ENCODE measurements around the gene CACNG1. TPM values are rescaled to one million over a fixed set of nuclear protein-coding genes. Genes with fewer than 3 reads are reported as not detected.
"Not testable (repeated sequence)": the region's sequence is repeated elsewhere in the genome, so short reads cannot be mapped to it uniquely, and the experiment has no call there.

The CACNG1 gene
- total RNA-seq, 2 experiments from 2014 or later, result not detected

DNA sequence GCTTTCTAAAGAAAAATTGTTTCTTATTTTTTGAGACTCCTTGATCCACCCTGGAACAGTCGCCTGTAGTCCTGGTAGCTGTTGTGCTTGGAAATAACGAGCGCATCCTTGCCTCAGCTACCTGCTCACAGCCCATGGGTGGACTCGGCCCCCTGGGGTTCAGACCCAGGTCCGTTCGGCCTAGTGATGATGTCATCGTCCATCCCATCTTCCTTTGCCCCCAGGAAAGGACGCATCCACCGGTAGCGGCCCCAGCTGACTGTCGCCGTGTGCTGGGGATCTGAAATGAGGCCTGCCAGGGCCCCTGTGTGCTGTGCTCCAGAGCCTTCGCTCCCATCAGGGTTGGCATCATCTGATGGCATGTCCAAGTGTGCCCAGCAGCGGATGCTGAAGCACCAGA lies 12.0 kb upstream of the CACNG1 start:
- Mint-ChIP-seq H3K27me3 (ENCODE audit: low read depth) (no peaks in the 10 kb centered on the region), H3K36me3 (ENCODE audit: low read depth) (no peaks in the 10 kb centered on the region), H3K4me3 (no peak overlapping the region), H3K9me3 (ENCODE audit: insufficient read depth) (no peaks in the 10 kb centered on the region), H3K4me1 (ENCODE audit: low read depth) (no peaks in the 10 kb centered on the region), H3K27ac (no peak overlapping the region)
- ATAC-seq, result no peak
- ChIA-PET CTCF (no interaction called here), POLR2A (no interaction called here)
- no peak for DNase-seq

DNA sequence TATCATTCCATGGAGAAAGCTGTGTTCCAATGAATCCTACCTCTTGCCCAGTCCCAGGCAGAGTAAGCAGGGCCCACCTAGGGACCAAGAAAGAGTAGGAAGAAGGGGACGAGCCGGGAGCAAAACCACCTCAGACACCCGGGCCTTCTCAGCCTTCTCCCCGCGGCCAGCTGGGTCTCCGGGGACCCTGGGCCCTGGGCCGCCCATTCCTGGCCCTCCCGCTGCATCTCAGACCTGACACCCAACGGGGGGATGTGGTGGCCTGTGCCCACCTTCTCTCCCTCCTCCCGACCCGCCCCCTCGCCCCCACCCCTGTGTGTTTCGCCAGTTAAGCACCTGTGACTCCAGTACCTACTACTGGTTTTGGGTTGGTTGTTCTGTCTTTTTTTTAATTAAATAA lies 11.4 kb upstream of the CACNG1 start:
- H3K27me3 Mint-ChIP-seq (ENCODE audit: low read depth), result no peaks in the 10 kb centered on the region
- CTCF ChIA-PET, result no interaction called here
- H3K4me3 Mint-ChIP-seq, result no peak overlapping the region
- ATAC-seq, result no peak
- no peak overlapping the region for H3K27ac Mint-ChIP-seq
- no peaks in the 10 kb centered on the region for H3K4me1 Mint-ChIP-seq (ENCODE audit: low read depth)
- no peak for DNase-seq
- no peaks in the 10 kb centered on the region for H3K9me3 Mint-ChIP-seq (ENCODE audit: insufficient read depth)
- POLR2A ChIA-PET, result no interaction called here
- no peaks in the 10 kb centered on the region for H3K36me3 Mint-ChIP-seq (ENCODE audit: low read depth)

GRCh38 chr17:67033613-67034012 lies 10.7 kb upstream of the CACNG1 start:
- H3K36me3 Mint-ChIP-seq (ENCODE audit: low read depth), result no peaks in the 10 kb centered on the region
- no peak for ATAC-seq
- no peak overlapping the region for H3K27ac Mint-ChIP-seq
- ChIA-PET POLR2A (no interaction called here), CTCF (no interaction called here)
- no peak overlapping the region for H3K4me3 Mint-ChIP-seq
- DNase-seq, result no peak
- no peaks in the 10 kb centered on the region for H3K9me3 Mint-ChIP-seq (ENCODE audit: insufficient read depth)
- H3K27me3 Mint-ChIP-seq (ENCODE audit: low read depth), result no peaks in the 10 kb centered on the region
- H3K4me1 Mint-ChIP-seq (ENCODE audit: low read depth), result no peaks in the 10 kb centered on the region

GRCh38 chr17:67035131-67036083 lies 8.9 kb upstream of the CACNG1 start:
- Mint-ChIP-seq H3K4me3 (no peak overlapping the region), H3K27ac (no peak overlapping the region), H3K9me3 (ENCODE audit: insufficient read depth) (no peaks in the 10 kb centered on the region), H3K27me3 (ENCODE audit: low read depth) (no peaks in the 10 kb centered on the region), H3K36me3 (ENCODE audit: low read depth) (no peaks in the 10 kb centered on the region), H3K4me1 (ENCODE audit: low read depth) (no peaks in the 10 kb centered on the region)
- ATAC-seq (no peak), DNase-seq (no peak)
- ChIA-PET CTCF (interaction anchor here (0.6 kb wide), 1 partner anchor 1778 kb away, joined by 3 read pairs; no protein-coding TSS in a partner anchor), POLR2A (no interaction called here)

DNA sequence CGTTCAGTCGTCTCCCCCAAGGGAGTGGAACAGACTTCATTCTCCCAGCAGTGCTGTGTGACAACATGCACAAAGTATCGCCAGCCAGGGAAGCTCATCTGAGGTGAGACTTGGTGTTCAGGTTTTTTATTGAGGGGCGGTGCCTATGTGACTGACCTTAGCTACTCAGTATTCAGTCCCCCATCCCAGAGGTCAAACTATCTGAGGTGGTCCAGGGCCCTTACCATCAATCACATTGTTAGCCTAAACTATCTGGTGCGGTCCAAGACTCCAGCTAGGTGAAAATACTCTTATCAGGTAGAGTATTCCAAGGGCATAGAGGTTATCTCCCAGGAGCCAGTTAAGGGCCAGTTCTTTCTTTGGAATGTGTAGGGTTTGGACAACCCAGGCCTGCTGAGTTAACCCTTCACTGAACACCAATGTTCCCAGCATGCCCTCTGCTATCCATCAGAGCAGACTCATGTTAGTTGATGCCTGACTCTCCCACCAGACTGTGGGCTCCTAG lies 5.4 kb upstream of the CACNG1 start:
- H3K4me1 Mint-ChIP-seq (ENCODE audit: low read depth), result no peaks in the 10 kb centered on the region
- no peak for ATAC-seq
- no peaks in the 10 kb centered on the region for H3K36me3 Mint-ChIP-seq (ENCODE audit: low read depth)
- H3K9me3 Mint-ChIP-seq (ENCODE audit: insufficient read depth), result no peaks in the 10 kb centered on the region
- DNase-seq, result no peak
- no peak overlapping the region for H3K4me3 Mint-ChIP-seq
- H3K27me3 Mint-ChIP-seq (ENCODE audit: low read depth), result no peaks in the 10 kb centered on the region
- ChIA-PET CTCF (no interaction called here), POLR2A (no interaction called here)
- no peak overlapping the region for H3K27ac Mint-ChIP-seq

GRCh38 chr17:67040652-67041051 lies 3.7 kb upstream of the CACNG1 start:
- Mint-ChIP-seq H3K36me3 (ENCODE audit: low read depth) (no peaks in the 10 kb centered on the region), H3K27ac (no peak overlapping the region), H3K4me3 (no peak overlapping the region), H3K4me1 (ENCODE audit: low read depth) (no peaks in the 10 kb centered on the region), H3K9me3 (ENCODE audit: insufficient read depth) (no peaks in the 10 kb centered on the region), H3K27me3 (ENCODE audit: low read depth) (no peaks in the 10 kb centered on the region)
- POLR2A ChIA-PET, result interaction anchor here (1.0 kb wide), 1 partner anchor 41 kb away, joined by 3 read pairs; no protein-coding TSS in a partner anchor
- CTCF ChIA-PET, result no interaction called here
- ATAC-seq, result no peak
- no peak for DNase-seq

DNA sequence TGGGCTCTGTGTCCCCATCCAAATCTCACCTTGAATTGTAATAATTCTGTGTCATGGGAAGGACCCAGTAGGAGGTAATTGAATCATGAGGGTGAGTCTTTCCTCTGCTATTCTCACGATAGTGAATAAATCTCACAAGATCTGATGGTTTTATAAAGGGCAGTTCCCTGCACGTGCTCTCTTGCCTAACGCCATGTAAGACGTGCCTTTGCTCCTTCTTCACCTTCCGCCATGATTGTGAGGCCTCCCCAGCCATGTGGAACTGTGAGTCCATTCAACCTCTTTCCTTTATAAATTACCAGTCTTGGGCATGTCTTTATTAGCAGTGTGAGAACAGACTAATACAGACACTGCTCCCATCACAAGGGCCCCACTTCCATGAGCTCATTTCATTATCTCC lies 3.2 kb upstream of the CACNG1 start:
- H3K4me1 Mint-ChIP-seq (ENCODE audit: low read depth); DNase-seq; H3K36me3 Mint-ChIP-seq (ENCODE audit: low read depth); H3K9me3 Mint-ChIP-seq (ENCODE audit: insufficient read depth); H3K4me3 Mint-ChIP-seq; H3K27me3 Mint-ChIP-seq (ENCODE audit: low read depth); H3K27ac Mint-ChIP-seq; ATAC-seq; CTCF ChIA-PET: not testable (repeated sequence)
- POLR2A ChIA-PET, result interaction anchor here (1.0 kb wide), 1 partner anchor 41 kb away, joined by 3 read pairs; no protein-coding TSS in a partner anchor

- Mint-ChIP-seq H3K27me3 (ENCODE audit: low read depth) (no peaks in the 10 kb centered on the region), H3K4me3 (no peak overlapping the region), H3K36me3 (ENCODE audit: low read depth) (no peaks in the 10 kb centered on the region), H3K9me3 (ENCODE audit: insufficient read depth) (no peaks in the 10 kb centered on the region), H3K4me1 (ENCODE audit: low read depth) (no peaks in the 10 kb centered on the region), H3K27ac (no peak overlapping the region)
- DNase-seq (no peak), ATAC-seq (no peak)
- CTCF ChIA-PET, result no interaction called here
- POLR2A ChIA-PET, result interaction anchor here (1.0 kb wide), 1 partner anchor 40 kb away, joined by 3 read pairs; no protein-coding TSS in a partner anchor
Observed at GRCh38 chr17:67041531-67041930, 2.8 kb upstream of the CACNG1 start.

DNA sequence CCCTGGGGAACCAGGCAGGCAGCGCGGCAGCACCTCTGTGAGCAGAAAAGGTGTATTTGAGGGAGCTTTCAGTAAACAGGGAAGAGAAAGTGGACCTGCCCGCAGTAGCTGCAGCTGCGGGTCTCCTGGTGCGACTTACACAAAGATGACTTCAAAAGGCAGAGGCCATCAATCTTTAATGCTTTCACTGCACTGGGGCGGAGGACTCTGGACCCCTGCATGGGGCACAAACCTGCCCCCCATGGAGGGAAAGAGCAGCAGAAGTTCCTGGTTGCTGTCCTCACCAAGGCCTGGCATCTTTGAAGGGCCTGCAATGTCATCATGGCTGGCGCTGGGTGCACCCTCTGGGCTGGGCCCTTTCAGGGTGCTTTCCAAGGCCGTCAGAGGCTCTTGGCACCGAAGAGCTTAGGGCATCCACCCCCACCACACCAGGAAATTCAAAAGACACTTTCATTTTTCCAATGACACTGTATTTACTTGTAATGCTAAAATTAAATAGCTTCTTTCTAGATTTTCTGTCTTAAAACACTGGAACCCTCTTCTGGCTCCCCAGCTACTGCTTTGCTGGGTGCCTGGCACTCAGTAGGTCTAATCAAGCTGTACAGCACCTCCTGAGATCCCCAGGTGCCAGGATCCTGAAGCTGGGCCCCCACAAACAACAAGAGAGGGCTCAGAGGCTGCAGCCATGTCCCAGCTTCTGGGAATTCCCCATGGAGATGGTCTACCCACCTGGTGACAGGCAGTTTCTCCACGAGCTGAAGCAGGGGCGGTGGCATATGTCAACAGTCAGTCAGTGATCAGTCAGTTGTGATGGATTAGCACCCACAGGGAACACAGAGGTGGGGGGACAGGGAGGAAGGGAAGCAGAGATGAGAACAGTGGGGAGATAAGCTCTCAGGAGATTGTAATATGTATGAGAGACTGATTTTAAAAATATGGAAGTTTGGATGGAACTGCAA lies 2.1 kb upstream of the CACNG1 start:
- DNase-seq (no peak), ATAC-seq (no peak)
- ChIA-PET CTCF (no interaction called here), POLR2A (interaction anchor here (1.0 kb wide), 1 partner anchor 39 kb away, joined by 3 read pairs; no protein-coding TSS in a partner anchor)
- H3K36me3 Mint-ChIP-seq (ENCODE audit: low read depth), result no peaks in the 10 kb centered on the region
- no peaks in the 10 kb centered on the region for H3K9me3 Mint-ChIP-seq (ENCODE audit: insufficient read depth)
- H3K4me3 Mint-ChIP-seq, result no peak overlapping the region
- no peak overlapping the region for H3K27ac Mint-ChIP-seq
- H3K4me1 Mint-ChIP-seq (ENCODE audit: low read depth), result no peaks in the 10 kb centered on the region
- H3K27me3 Mint-ChIP-seq (ENCODE audit: low read depth), result no peaks in the 10 kb centered on the region

- ChIA-PET CTCF (no interaction called here), POLR2A (no interaction called here)
- DNase-seq (no peak), ATAC-seq (no peak)
- Mint-ChIP-seq H3K4me3 (no peak overlapping the region), H3K36me3 (ENCODE audit: low read depth) (no peaks in the 10 kb centered on the region), H3K4me1 (ENCODE audit: low read depth) (no peaks in the 10 kb centered on the region), H3K9me3 (ENCODE audit: insufficient read depth) (peaks cover 5% of the 10 kb centered on the region), H3K27me3 (ENCODE audit: low read depth) (no peaks in the 10 kb centered on the region), H3K27ac (no peak overlapping the region)
Observed at GRCh38 chr17:67043283-67043682, 1.1 kb upstream of the CACNG1 start.

GRCh38 chr17:67044940-67045339 lies 586 bp downstream of the CACNG1 start:
- DNase-seq (no peak), ATAC-seq (no peak)
- Mint-ChIP-seq H3K27me3 (ENCODE audit: low read depth) (no peaks in the 10 kb centered on the region), H3K36me3 (ENCODE audit: low read depth) (peaks cover 4% of the 10 kb centered on the region), H3K4me1 (ENCODE audit: low read depth) (no peaks in the 10 kb centered on the region), H3K27ac (no peak overlapping the region), H3K9me3 (ENCODE audit: insufficient read depth) (peaks cover 15% of the 10 kb centered on the region), H3K4me3 (no peak overlapping the region)
- POLR2A ChIA-PET, result no interaction called here
- CTCF ChIA-PET, result no interaction called here

DNA sequence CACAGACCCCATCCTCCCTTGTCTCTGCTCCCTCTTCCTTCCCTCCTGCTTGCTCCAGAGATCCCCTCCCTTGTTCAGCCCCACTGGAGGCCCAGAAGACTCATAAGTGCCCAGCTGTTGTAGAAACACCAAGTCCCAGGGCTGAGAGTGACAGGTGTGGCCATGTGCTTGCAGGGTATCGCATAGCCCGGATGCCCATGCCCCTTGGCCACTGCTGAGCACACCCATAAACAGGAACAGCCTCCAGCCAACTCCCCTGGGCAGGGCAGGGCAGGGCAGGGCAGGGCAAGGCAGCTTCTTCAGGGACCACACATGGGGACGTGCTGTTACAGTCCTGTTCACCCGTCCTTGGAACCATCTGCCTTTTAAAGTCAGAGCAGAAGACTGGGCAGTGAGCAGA lies 2.0 kb downstream of the CACNG1 start:
- peaks cover 4% of the 10 kb centered on the region for H3K36me3 Mint-ChIP-seq (ENCODE audit: low read depth)
- ChIA-PET POLR2A (no interaction called here), CTCF (no interaction called here)
- DNase-seq, result no peak
- ATAC-seq, result no peak
- H3K4me1 Mint-ChIP-seq (ENCODE audit: low read depth), result no peaks in the 10 kb centered on the region
- H3K4me3 Mint-ChIP-seq, result no peak overlapping the region
- no peak overlapping the region for H3K27ac Mint-ChIP-seq
- peaks cover 15% of the 10 kb centered on the region for H3K9me3 Mint-ChIP-seq (ENCODE audit: insufficient read depth)
- H3K27me3 Mint-ChIP-seq (ENCODE audit: low read depth), result no peaks in the 10 kb centered on the region

Data from activated CD8-positive, alpha-beta T cell treated with anti-CD3 and anti-CD28 coated beads, Interleukin-2, amount 10 ng/mL, durations not matched to agents 7 days and 5 days (primary cell).